Measurements from ENCODE around the gene POC1B. TPM values are rescaled to one million over a fixed set of nuclear protein-coding genes. Genes with fewer than 3 reads are reported as not detected.
A peak's percentile ranks its signal among the peaks of the same experiment; 100 is the strongest.

POC1B gene
- total and polyA plus RNA-seq, 8 donors, result 3.4 to 15.5 (median 6.2) TPM

GRCh38 chr12:89470741-89471509, 54.9 kb downstream of the POC1B start:
- 47 to 53% methylated on average over 3 of the region's 3 CpGs for WGBS, 2 donors
- Histone ChIP-seq H3K9me3 (no peaks in the 10 kb centered on the region), H3K27ac (no peak overlapping the region), H3K27me3 (no peaks in the 10 kb centered on the region), H3K36me3 (no peaks in the 10 kb centered on the region), H3K4me1 (no peaks in the 10 kb centered on the region), H3K4me3 (no peak overlapping the region)
- DNase-seq, result no peak
- ATAC-seq, result peak; percentile 84 to 95 (median 92)
- peak; percentile 53 for FAIRE-seq
- TF ChIP-seq CTCF (IDR thresholded peaks at IDR 0.05), result peak; percentile 27 to 57 (median 52)
- intact Hi-C loops (cut with DNase I), result loop anchor here in 1 of 3 donors (5.0 kb wide), 1 partner anchor 56 kb away; the partner anchor contains the start of gene POC1B

GRCh38 chr12:89469361-89469760, 56.5 kb downstream of the POC1B start:
- no peaks in the 10 kb centered on the region for H3K27me3 ChIP-seq
- DNase-seq, result no peak
- H3K4me3 ChIP-seq, result no peak overlapping the region
- no peak for TF ChIP-seq CTCF (IDR thresholded peaks at IDR 0.05)
- no peak for ATAC-seq
- H3K9me3 ChIP-seq, result no peaks in the 10 kb centered on the region
- intact Hi-C loops (cut with DNase I), result loop anchor here in 2 of 3 donors (10.0 kb wide), 2 partner anchors 55 to 425 kb away; partner anchors contain the start of genes GALNT4 (in 1 of the 2) and POC1B (in 1 of the 2)
- no peaks in the 10 kb centered on the region for H3K4me1 ChIP-seq
- WGBS, 2 donors, result 79 to 86% methylated on average over 3 of the region's 3 CpGs
- no peak for FAIRE-seq
- H3K27ac ChIP-seq, result no peak overlapping the region
- no peaks in the 10 kb centered on the region for H3K36me3 ChIP-seq

- FAIRE-seq (no peak), DNase-seq (no peak), ATAC-seq (peak in 1 of 4 donors; percentile 31)
- WGBS, 2 donors, result 86 to 92% methylated on average over 4 of the region's 4 CpGs
- TF ChIP-seq CTCF (IDR thresholded peaks at IDR 0.05), result no peak
- H3K27ac ChIP-seq, result no peak overlapping the region
- H3K4me3 ChIP-seq, result no peak overlapping the region
- no peaks in the 10 kb centered on the region for H3K36me3 ChIP-seq
- intact Hi-C loops (cut with DNase I), result loop anchor here in 2 of 3 donors (10.0 kb wide), 2 partner anchors 56 to 424 kb away; partner anchors contain the start of genes GALNT4 (in 1 of the 2) and POC1B (in 1 of the 2)
- H3K9me3 ChIP-seq, result no peaks in the 10 kb centered on the region
- no peaks in the 10 kb centered on the region for H3K4me1 ChIP-seq
- no peaks in the 10 kb centered on the region for H3K27me3 ChIP-seq
Observed at GRCh38 chr12:89468648-89469326, 57.1 kb downstream of the POC1B start.

- WGBS, 2 donors, result 56 to 60% methylated on average over 1 of the region's 1 CpG
- TF ChIP-seq CTCF (IDR thresholded peaks at IDR 0.05), result no peak
- Histone ChIP-seq H3K36me3 (no peaks in the 10 kb centered on the region), H3K4me1 (no peaks in the 10 kb centered on the region), H3K9me3 (no peaks in the 10 kb centered on the region), H3K27ac (no peak overlapping the region), H3K4me3 (no peak overlapping the region), H3K27me3 (no peaks in the 10 kb centered on the region)
- no peak for ATAC-seq
- intact Hi-C loops (cut with DNase I), result loop anchor here in 2 of 3 donors (10.0 kb wide), 2 partner anchors 57 to 423 kb away; partner anchors contain the start of genes GALNT4 (in 1 of the 2) and POC1B (in 1 of the 2)
- no peak for FAIRE-seq
- no peak for DNase-seq
Observed at GRCh38 chr12:89468017-89468416, 57.8 kb downstream of the POC1B start.
